HepG2 (cell line): ENCODE measurements around the gene ESYT3. TPM values are rescaled to one million over a fixed set of nuclear protein-coding genes. Genes with fewer than 3 reads are reported as not detected.

Experiments
- CREM ChIP-seq, 2 experiments: sonication (generic) in 1 of 2; formaldehyde crosslinking in 1 of 2; IDR thresholded peaks; 2 replicates each; pipeline versions ENCODE4 v1.4.0 to v1.6.1; 2016 to 2020; ENCODE audit warnings: antibody characterized with exemption in 1 of 2, mild to moderate bottlenecking in 1 of 2, missing genetic modification reagents in 1 of 2
- EED ChIP-seq: sonication (generic); formaldehyde crosslinking; IDR thresholded peaks from 2 replicates; pipeline ENCODE4 v1.5.0; 2020; ENCODE audit warnings: mild to moderate bottlenecking, missing genetic modification reagents
- FOSL1 ChIP-seq: sonication (generic); formaldehyde crosslinking; IDR thresholded peaks from 2 replicates; pipeline ENCODE4 v1.9.0; 2021; ENCODE audit warnings: missing genetic modification reagents, borderline replicate concordance
- KAT2B ChIP-seq: fragments of 150-350 bp; IDR thresholded peaks from 2 replicates; pipeline ENCODE4 v1.6.1; 2014; ENCODE audit warnings: low read depth, low read length, borderline replicate concordance
- KDM6A ChIP-seq: IDR thresholded peaks from 2 replicates; pipeline ENCODE4 v1.6.1; 2016; ENCODE audit warnings: low read depth
- KMT2A ChIP-seq: sonication (generic); formaldehyde crosslinking; IDR thresholded peaks from 2 replicates; pipeline ENCODE4 v1.4.0; 2020; ENCODE audit warnings: missing genetic modification reagents
- MAF1 ChIP-seq: sonication (generic); formaldehyde crosslinking; IDR thresholded peaks from 2 replicates; pipeline ENCODE4 v1.5.0; 2020; ENCODE audit warnings: missing genetic modification reagents, borderline replicate concordance
- NONO ChIP-seq, 2 experiments: fragments of 450-650 bp in 1 of 2; sonication (generic) in 1 of 2; formaldehyde crosslinking in 1 of 2; IDR thresholded peaks in 1 of 2; conservative IDR thresholded peaks in 1 of 2; 2 replicates each; pipeline versions ENCODE4 v1.6.1 to v1.8.0; 2017 to 2022; ENCODE audit warnings: mild to moderate bottlenecking in 1 of 2, missing genetic modification reagents in 1 of 2, moderate library complexity in 1 of 2
- TBP ChIP-seq: sonication (generic); formaldehyde crosslinking; IDR thresholded peaks from 2 replicates; pipeline ENCODE4 v1.5.0; 2020; ENCODE audit warnings: missing genetic modification reagents
- TOPORS ChIP-seq: sonication (generic); formaldehyde crosslinking; IDR thresholded peaks from 2 replicates; pipeline ENCODE4 v1.8.0; 2023; ENCODE audit warnings: mild to moderate bottlenecking, missing genetic modification reagents
- ZNF274 ChIP-seq: sonication (generic); formaldehyde crosslinking; IDR thresholded peaks from 2 replicates; pipeline ENCODE4 v1.5.1; 2020; ENCODE audit warnings: mild to moderate bottlenecking, missing genetic modification reagents
- ZNF496 ChIP-seq: sonication (generic); formaldehyde crosslinking; IDR thresholded peaks from 2 replicates; pipeline ENCODE4 v1.8.1; 2023; ENCODE audit warnings: mild to moderate bottlenecking, moderate library complexity, missing genetic modification reagents; ENCODE audit not compliant: insufficient replicate concordance
- ZNF530 ChIP-seq: sonication (generic); formaldehyde crosslinking; IDR thresholded peaks from 2 replicates; pipeline ENCODE4 v1.5.0; 2020; ENCODE audit warnings: low read depth, mild to moderate bottlenecking, missing genetic modification reagents
- ZNF556 ChIP-seq: sonication (generic); formaldehyde crosslinking; IDR thresholded peaks from 2 replicates; pipeline ENCODE4 v1.4.0; 2020; ENCODE audit warnings: mild to moderate bottlenecking, missing genetic modification reagents, borderline replicate concordance
- ZNF782 ChIP-seq: sonication (generic); formaldehyde crosslinking; IDR thresholded peaks from 2 replicates; pipeline ENCODE4 v1.4.0; 2020; ENCODE audit warnings: missing genetic modification reagents, mild to moderate bottlenecking, borderline replicate concordance
- ZNF83 ChIP-seq: sonication (generic); formaldehyde crosslinking; IDR thresholded peaks from 2 replicates; pipeline ENCODE4 v1.4.0; 2020; ENCODE audit warnings: missing genetic modification reagents, mild to moderate bottlenecking, borderline replicate concordance
- polyA plus RNA-seq, 8 experiments: library from polyadenylated mRNA; depleted of rRNA in 3 of 8; stranded (reverse) in 7 of 8; unstranded in 1 of 8; fragments of >200 nt; fragmentation: Illumina TruSeq in 4 of 8; extraction: Trizol in 4 of 8; gene quantifications; 2 replicates each; pipeline versions ENCODE4 v1.2.1 to v1.2.3, GENCODE V29; 2011 to 2016; ENCODE audit warnings: low read depth in 4 of 8, missing spikeins in 1 of 8, mixed read lengths in 1 of 8; ENCODE audit not compliant: insufficient read depth in 1 of 8
- total RNA-seq, 5 experiments: library from RNA; depleted of rRNA; stranded (reverse); fragments of >200 nt; fragmentation: Illumina TruSeq; extraction: Trizol; gene quantifications; 2 replicates each; pipeline ENCODE4 v1.2.3, GENCODE V29; 2016; ENCODE audit warnings: low read depth in 1 of 5
- TF ChIP-seq, protein P1 (sequence below): sonication (generic); formaldehyde crosslinking; IDR thresholded peaks from 2 replicates; pipeline ENCODE4 v1.5.0; 2020; ENCODE audit warnings: missing genetic modification reagents, mild to moderate bottlenecking, borderline replicate concordance
- TF ChIP-seq, protein P2 (sequence below): sonication (generic); formaldehyde crosslinking; IDR thresholded peaks from 2 replicates; pipeline ENCODE4 v1.5.0; 2020; ENCODE audit warnings: missing genetic modification reagents
- TF ChIP-seq, protein P3 (sequence below): sonication (generic); formaldehyde crosslinking; conservative IDR thresholded peaks from 2 replicates; pipeline ENCODE4 v1.8.1; 2023; ENCODE audit warnings: missing genetic modification reagents
- TF ChIP-seq, protein P4 (sequence below): IDR thresholded peaks from 2 replicates; pipeline ENCODE4 v1.6.1; 2012; ENCODE audit warnings: inconsistent platforms
- TF ChIP-seq, protein P5 (sequence below): sonication (generic); formaldehyde crosslinking; IDR thresholded peaks from 2 replicates; pipeline ENCODE4; 2020; ENCODE audit warnings: missing genetic modification reagents, mild to moderate bottlenecking, borderline replicate concordance

ESYT3 gene
- total and polyA plus RNA-seq, 2 of the 13 experiments (the other 11 are each of a cell fraction or from before 2014, with no cell fraction given) = 1.5 to 4.1 TPM

DNA sequence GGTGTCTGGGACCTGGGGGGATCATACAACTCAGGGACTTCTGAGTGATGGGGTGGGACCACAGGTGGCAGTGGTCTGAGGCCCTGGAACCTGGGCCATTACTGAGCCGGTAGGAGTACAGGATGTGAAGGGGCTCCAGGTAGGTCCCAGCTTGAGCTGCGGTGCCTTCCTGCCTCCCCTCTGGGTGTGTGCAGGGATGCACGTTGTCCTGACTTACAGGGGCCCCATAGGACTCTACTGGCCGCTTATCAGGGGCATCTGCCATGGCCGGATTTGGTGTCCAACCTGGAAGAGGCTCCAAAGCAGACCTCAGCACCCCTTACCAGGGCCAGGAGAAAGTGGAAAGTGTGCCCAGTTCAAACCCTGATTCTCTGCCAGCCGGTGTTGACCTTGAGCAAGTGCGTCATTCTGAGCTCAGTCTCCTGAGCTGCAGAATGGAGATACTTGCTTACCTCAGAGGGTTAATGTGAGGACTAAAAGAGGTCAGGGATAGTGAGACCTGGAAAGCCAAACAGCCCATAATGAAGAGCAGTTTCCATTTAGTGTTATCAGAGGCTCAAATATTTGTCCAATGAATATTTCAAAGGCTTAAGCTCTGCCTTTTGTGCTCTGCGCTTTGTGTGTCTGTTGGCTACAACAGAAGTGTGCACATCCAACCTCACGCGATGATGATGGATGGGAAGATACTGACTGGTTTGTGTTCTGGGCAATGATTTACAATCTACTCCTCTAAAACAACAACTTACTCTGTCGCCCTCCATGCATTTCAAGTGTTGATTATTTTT, 35.4 kb upstream of the ESYT3 start (continued):
- TF ChIP-seq, protein P1, sequence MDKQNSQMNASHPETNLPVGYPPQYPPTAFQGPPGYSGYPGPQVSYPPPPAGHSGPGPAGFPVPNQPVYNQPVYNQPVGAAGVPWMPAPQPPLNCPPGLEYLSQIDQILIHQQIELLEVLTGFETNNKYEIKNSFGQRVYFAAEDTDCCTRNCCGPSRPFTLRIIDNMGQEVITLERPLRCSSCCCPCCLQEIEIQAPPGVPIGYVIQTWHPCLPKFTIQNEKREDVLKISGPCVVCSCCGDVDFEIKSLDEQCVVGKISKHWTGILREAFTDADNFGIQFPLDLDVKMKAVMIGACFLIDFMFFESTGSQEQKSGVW (CRISPR knock-in tag) = no peak
- TF ChIP-seq TBP (CRISPR knock-in tag) (no peak), EED (CRISPR knock-in tag) (no peak), ZNF782 (CRISPR knock-in tag) (no peak), MAF1 (no peak), CREM (IDR thresholded peaks at IDR 0.05) (peak; percentile 68; the same call in 1 of the 2 replicates), CREM (CRISPR knock-in tag; IDR thresholded peaks at IDR 0.05) (no peak), KDM6A (peak; percentile 45; the same call in 1 of the 2 replicates), TOPORS (CRISPR knock-in tag) (no peak), KAT2B (no peak), ZNF556 (no peak), ZNF83 (CRISPR knock-in tag) (no peak), ZNF274 (CRISPR knock-in tag) (0 out of 2 replicates have a peak, but pooled peaks have one; percentile 39), NONO (IDR thresholded peaks at IDR 0.05) (no peak), NONO (CRISPR knock-in tag; conservative IDR thresholded peaks at IDR 0.05) (peak; percentile 36; the same call in 1 of the 2 replicates), ZNF496 (CRISPR knock-in tag) (no peak), FOSL1 (CRISPR knock-in tag) (no peak), KMT2A (no peak), ZNF530 (CRISPR knock-in tag) (no peak)
- TF ChIP-seq, protein P2, sequence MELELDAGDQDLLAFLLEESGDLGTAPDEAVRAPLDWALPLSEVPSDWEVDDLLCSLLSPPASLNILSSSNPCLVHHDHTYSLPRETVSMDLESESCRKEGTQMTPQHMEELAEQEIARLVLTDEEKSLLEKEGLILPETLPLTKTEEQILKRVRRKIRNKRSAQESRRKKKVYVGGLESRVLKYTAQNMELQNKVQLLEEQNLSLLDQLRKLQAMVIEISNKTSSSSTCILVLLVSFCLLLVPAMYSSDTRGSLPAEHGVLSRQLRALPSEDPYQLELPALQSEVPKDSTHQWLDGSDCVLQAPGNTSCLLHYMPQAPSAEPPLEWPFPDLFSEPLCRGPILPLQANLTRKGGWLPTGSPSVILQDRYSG (CRISPR knock-in tag) = no peak
- TF ChIP-seq, protein P3, sequence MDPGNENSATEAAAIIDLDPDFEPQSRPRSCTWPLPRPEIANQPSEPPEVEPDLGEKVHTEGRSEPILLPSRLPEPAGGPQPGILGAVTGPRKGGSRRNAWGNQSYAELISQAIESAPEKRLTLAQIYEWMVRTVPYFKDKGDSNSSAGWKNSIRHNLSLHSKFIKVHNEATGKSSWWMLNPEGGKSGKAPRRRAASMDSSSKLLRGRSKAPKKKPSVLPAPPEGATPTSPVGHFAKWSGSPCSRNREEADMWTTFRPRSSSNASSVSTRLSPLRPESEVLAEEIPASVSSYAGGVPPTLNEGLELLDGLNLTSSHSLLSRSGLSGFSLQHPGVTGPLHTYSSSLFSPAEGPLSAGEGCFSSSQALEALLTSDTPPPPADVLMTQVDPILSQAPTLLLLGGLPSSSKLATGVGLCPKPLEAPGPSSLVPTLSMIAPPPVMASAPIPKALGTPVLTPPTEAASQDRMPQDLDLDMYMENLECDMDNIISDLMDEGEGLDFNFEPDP (CRISPR knock-in tag) = no peak
- TF ChIP-seq, protein P4, sequence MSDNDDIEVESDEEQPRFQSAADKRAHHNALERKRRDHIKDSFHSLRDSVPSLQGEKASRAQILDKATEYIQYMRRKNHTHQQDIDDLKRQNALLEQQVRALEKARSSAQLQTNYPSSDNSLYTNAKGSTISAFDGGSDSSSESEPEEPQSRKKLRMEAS = no peak
- TF ChIP-seq, protein P5, sequence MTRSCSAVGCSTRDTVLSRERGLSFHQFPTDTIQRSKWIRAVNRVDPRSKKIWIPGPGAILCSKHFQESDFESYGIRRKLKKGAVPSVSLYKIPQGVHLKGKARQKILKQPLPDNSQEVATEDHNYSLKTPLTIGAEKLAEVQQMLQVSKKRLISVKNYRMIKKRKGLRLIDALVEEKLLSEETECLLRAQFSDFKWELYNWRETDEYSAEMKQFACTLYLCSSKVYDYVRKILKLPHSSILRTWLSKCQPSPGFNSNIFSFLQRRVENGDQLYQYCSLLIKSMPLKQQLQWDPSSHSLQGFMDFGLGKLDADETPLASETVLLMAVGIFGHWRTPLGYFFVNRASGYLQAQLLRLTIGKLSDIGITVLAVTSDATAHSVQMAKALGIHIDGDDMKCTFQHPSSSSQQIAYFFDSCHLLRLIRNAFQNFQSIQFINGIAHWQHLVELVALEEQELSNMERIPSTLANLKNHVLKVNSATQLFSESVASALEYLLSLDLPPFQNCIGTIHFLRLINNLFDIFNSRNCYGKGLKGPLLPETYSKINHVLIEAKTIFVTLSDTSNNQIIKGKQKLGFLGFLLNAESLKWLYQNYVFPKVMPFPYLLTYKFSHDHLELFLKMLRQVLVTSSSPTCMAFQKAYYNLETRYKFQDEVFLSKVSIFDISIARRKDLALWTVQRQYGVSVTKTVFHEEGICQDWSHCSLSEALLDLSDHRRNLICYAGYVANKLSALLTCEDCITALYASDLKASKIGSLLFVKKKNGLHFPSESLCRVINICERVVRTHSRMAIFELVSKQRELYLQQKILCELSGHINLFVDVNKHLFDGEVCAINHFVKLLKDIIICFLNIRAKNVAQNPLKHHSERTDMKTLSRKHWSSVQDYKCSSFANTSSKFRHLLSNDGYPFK (CRISPR knock-in tag) = no peak
